SIG-M5 (cell line): Measurements from ENCODE around the gene OR6J1.
"Not testable (repeated sequence)": the region's sequence is repeated elsewhere in the genome, so short reads cannot be mapped to it uniquely, and the experiment has no call there.

Source experiments
- DNase-seq: peaks from one replicate; lab custom pipeline; 2025; lab: John Stamatoyannopoulos, UW

Gene OR6J1

DNA sequence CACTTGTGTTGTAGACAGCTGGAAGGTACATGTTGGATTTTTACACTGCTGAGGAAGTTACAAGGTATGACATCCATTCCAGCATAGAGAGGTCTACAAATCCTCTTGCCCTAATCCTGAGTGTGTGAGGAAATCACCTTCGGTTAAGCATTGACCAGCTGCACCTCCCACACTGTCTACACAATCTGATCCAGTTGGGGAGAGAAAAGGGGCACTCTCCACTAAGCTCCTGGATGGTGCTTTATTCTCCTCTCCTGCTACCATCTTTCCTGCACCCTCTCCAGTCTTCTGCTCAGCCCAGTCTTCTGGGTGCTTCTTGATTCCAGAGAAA is at the start of gene OR6J1:
OR6J1 (minus strand) TSS at position 48 of the 331 bp plus-strand sequence. CDS start 9,541 bp downstream, outside the sequence.
- no peak for DNase-seq

GRCh38 chr14:22692194-22692593 is 48.0 kb upstream of the OR6J1 start:
- no peak for DNase-seq

DNA sequence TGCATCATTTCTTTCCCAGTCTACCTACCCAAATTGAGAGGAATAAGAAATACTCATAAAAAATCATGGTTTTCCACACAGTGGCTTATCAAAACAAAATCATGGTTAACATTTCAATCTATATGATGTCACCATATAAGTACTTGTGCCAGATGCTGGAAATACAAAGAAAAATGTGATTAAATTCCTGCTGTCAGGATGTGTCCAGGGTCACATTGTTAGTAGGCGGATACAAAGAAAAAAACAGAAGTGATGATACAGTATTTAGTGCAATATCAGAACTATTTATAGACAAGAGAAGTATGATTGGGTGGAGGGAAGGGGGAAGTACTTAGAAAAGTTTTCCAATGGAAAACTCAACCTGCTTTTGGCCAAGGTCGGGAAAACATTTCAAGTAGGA is 47.0 kb upstream of the OR6J1 start:
- DNase-seq = no peak

GRCh38 chr14:22689199-22689598 is 45.0 kb upstream of the OR6J1 start:
- DNase-seq = no peak

- not testable (repeated sequence) for DNase-seq
Measured at GRCh38 chr14:22687969-22688368, 43.8 kb upstream of the OR6J1 start.

DNA sequence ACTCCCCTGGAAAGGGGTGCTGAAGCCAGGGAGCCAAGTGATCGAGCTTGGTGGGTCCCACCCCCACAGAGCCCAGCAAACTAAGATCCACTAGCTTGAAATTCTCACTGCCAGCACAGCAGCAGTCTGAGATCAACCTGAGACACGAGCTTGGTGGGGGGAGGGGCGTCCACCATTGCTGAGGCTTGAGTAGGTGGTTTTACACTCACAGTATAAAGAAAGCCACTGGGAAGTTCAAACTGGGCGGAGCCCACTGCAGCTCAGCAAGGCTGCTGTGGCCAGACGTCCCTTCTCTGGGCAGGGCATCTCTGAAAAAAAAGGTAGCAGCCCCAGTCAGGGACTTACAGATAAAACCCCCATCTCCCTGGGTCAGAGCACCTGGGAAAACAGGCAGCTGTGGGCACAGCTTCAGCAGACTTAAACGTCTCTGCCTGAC is 42.0 kb upstream of the OR6J1 start:
- not testable (repeated sequence) for DNase-seq

GRCh38 chr14:22685467-22685866 is 41.3 kb upstream of the OR6J1 start:
- DNase-seq = no peak

DNA sequence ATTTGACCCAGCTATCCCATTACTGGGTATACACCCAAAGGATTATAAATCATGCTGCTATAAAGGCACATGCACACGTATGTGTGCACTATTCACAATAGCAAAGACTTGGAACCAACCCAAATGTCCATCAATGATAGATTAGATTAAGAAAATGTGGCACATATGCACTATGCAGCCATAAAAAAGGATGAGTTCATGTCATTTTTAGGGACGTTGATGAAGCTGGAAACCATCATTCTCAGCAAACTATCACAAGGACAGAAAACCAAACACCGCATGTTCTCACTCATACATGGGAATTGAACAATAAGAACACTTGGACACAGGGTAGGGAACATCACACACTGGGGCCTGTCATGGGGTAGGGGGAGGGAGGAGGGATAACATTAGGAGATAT is 39.3 kb upstream of the OR6J1 start:
- DNase-seq = not testable (repeated sequence)

DNA sequence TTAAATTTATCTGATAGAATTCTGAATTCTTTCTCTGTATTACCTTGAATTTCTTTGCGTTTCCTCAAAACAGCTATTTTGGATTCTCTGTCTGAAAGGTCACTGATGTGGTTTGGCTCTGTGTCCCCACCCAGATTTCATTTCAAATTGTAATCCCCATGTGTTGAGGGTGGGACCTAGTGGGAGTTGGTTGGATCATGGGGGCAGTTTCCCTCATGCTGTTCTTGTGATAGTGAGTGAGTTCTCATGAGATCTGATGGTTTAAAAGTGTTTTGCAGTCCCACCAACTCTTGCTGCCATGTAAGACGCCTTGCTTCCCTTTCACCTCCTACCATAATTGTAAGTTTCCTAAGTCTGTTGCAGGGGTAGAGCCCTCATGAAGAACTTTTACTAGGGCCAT is 34.1 kb upstream of the OR6J1 start:
- no peak for DNase-seq

DNA sequence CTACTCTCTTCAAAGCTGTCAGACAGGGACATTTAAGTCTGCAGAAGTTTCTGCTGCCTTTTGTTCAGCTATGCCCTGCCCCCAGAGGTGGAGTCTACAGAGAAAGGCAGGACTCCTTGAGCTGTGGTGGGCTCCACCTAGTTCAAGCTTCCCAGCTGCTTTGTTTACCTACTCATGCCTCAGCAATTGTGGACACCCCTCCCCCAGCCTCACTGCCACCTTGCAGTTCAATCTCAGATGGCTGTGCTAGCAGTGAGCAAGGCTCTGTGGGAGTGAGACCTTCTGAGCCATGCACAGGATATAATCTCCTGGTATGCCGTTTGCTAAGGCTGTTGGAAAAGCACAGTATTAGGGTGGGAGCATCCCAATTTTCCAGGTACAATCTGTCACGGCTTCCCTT is 33.4 kb upstream of the OR6J1 start:
- DNase-seq = not testable (repeated sequence)

DNA sequence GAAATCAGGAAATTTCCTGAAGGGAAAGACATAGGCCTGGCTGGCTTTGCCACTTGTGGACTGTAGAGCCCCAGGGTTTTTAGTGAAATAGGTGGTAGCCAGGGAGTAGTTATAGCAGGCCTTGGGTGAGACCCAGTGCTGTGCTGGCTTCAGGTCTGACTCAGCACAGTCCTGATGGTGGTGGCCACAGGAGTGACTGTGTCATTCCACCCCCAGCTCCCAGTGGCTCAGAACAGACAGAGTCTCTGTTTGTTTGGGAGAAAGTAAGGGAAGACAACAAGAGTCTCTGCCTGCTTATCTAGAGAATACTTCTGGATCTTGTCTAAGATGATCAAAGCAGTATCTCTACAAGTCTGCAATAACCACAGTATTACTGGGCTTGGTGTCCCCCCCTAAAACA is 27.5 kb upstream of the OR6J1 start:
- DNase-seq = no peak

- DNase-seq = no peak
Measured at GRCh38 chr14:22668863-22669262, 24.7 kb upstream of the OR6J1 start.

GRCh38 chr14:22668417-22668816 is 24.3 kb upstream of the OR6J1 start:
- DNase-seq = no peak

- no peak for DNase-seq
Measured at GRCh38 chr14:22667881-22668280, 23.7 kb upstream of the OR6J1 start.

- DNase-seq = no peak
Measured at GRCh38 chr14:22666203-22666893, 22.2 kb upstream of the OR6J1 start.

DNA sequence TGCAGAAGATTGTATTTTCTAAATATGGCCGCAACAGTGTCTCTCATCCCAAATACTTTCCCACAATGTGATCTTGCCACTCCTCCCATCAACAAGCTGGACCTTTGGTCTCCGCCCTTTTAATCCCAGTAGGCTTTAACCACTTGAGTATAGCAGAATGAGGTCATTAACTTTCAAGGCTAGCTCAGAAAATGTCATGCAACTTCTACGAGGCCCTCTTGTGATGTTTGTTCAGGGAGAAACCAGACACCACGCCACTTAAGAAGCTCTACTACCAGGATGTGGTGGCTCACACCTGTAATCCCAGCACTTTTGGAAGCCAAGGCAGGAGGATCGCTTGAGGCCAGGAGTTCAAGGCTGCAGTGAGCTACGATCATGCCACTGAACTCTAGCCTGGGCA is 20.1 kb upstream of the OR6J1 start:
- DNase-seq = no peak

GRCh38 chr14:22660654-22661053 is 16.5 kb upstream of the OR6J1 start:
- DNase-seq = no peak

- DNase-seq = no peak
Measured at GRCh38 chr14:22658946-22659345, 14.8 kb upstream of the OR6J1 start.

DNA sequence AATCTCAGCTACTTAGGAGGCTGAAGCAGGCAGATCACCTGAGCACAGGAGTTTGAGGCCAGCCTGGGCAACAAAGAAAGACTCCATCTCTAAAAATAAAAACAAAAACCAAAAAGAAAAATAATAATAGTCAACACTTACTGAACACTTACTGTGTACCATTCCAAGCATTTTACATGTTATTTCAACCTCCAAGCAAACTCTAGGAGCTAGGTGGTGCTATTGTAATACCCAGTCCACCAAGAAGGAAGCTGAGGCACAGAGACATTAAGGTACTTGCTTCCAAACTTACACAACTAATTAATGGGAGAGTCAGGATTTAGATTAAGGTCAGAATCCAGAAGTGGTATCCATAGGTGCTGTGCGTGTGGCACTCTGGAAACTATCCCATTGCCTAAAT is 13.7 kb upstream of the OR6J1 start:
- no peak for DNase-seq

DNA sequence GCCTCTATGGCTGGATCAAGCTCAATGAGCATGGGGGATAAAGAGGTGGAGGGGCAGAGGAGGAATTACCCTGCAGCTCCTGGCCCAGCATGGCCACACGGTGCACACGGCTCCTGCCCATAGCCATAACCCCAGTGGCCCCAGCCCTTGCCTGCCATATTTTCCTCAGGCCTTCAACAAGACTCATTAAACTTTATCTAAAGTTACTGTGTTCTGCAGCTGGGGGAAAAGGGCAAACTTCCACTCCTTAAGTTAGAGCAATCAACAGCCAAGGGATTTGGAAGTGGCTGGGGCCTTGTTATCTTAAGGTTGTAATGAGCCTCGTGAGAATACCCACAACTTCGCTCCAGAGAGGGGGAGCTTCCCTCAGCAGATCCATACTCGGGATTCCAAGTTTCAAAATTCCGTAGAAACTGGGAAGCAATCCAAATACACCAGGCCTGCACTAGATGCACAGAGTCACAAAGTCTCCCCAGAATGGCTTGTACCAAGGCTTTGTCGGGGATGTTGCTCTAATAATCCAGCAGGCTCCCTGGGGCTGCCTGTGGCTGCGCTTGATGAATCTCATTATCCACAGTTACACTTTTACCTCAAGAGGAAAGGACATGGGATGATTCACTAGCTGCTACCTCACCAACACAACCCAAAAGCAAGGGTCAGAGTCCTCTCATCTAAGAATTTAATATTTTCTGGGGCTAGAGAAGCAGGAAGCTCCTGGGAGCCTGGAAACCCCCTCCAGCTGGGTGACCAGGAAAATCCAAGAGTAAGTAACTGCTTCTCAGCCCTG is 13.0 kb upstream of the OR6J1 start:
- DNase-seq = no peak

DNA sequence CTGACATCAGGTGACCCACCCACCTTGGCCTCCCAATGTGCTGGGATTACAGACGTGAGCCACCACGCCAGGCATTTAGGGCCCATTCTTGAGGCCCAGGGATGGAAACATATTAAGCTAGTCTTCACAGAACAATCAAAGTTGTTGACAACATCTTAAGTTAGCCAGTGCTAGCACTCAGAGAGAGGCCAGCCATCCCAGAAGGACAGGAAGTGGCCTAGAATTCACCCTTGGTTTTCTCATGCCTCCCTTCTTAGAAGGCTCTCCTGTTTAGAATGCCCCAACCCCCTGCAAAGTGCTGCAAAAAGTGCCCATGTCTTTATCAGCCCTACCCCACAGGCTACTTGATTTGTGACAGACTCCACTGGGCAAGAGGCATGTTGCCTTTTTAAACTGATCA is 12.1 kb upstream of the OR6J1 start:
- no peak for DNase-seq

DNA sequence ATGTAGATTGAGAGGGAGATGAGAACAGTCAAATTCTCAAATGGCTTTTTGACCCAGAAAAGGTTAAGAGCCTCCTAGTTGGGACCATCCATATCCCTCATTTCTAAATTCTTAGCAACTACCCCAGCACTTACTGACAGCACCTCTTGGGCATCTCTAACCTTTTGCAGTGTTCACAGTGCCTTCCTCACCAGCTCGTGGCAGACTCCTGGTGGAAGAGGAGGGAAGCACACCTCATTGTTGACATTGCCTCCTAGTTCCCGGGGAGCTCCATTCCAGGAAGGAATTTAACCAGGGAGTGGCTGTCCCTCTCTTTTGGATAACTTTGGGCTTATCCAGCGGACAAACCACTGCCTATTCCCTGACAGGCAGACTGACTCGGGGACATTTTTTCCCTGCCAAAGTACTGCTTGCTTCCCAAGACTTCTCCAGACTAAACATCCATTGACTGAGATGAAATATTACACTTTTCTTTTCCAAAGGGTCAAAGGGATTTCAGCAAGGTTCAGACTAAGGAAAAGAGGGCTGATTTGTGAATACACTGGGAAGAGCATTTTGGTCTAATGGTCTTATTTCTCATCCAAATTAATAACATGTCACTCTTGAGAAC is 9.0 kb upstream of the OR6J1 start:
- no peak for DNase-seq

GRCh38 chr14:22651586-22651985 is 7.4 kb upstream of the OR6J1 start:
- no peak for DNase-seq
